M059J (cell line): ENCODE data around the gene USP28. TPM values are rescaled to one million over a fixed set of nuclear protein-coding genes. Genes with fewer than 3 reads are reported as not detected.
"Not testable (repeated sequence)": the region's sequence is repeated elsewhere in the genome, so short reads cannot be mapped to it uniquely, and the experiment has no call there.

Source experiments
- DNase-seq: peaks from one replicate; pipeline ENCODE4 v3.0.0-alpha.2; 2012; ENCODE audit warnings: low read depth
- total RNA-seq: library from RNA; depleted of rRNA; stranded (reverse); fragments of >200 nt; shearing (Covaris generic); gene quantifications from 2 replicates; pipeline ENCODE4 v1.2.3, GENCODE V29; 2014; rRNA removed

The USP28 gene
- total RNA-seq, 1 experiment from 2014 or later = 39.0 TPM

DNA sequence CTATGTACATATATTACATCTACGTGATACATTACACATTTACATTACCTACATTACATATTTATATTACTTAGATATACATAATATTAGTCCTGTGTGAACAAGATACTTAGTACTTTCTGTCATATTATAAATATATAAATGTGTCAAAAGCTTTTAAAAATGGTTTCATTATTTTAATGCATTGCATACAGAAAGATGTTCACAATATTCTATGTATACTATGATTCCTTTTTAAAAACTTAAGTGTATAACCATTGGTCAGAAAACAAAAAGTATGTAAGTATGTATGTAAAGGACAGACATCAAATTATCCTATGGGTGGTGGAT, 101.2 kb downstream of the USP28 start:
- DNase-seq = no peak

DNA sequence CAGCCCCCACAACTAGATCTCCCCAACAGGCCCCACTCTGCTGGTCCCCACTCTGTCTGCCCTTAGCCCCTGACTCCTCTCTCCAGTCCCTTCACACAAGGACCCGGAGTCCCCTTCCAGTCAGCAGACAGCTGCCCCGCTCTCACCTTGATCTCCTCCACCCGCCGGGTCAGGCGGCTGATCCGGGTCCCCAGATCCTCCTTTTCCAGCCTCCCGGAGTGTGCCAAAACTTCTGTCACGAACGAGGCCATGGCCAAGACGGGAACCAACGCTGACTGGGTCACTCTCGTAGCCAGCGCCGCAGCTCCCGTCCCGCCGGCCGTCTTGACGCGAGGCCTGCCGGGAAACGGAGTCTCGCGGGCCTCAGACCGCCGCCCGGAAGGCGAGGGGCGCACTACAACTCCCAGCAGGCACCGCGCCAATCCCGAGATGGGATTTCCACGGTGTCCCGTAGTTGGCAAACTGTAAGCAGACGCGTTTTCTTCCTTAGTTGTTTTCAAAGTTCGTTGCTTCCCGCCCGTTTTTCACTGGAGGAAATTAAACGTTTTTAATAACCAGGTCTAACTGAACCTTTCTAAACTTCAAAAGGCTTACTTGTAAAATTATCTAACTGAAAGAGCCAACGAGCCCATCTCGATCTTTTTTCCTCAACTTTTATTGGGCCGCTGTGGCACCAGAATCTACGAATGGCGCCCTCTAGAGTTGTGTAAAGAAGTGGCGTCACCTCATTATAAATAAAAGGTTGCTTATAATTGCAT, 101.8 kb downstream of the USP28 start, which contains the start of gene ZW10:
Gene ZW10, minus strand, starts transcription at position 277 of the 758 bp plus-strand sequence. Its CDS starts 26 bp downstream, at position 251.
- peak; percentile 97 for DNase-seq

DNA sequence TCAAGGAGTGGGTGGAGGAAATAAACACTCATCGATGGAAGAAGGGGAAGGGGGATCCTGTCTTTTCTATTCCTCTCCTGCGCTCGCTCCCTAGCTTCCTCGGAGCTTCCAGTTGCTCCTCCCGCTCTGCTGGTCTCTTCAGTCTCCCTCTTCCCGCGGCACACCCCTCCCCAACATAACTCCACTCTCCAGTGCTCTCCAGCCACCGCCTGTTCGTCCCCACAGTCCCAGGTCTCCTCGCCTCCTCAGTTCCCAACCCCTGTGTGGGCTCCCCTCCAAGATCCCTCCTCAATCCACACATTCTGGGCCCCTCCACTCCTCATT, 102.3 kb downstream of the USP28 start:
- DNase-seq = peak; percentile 51

DNA sequence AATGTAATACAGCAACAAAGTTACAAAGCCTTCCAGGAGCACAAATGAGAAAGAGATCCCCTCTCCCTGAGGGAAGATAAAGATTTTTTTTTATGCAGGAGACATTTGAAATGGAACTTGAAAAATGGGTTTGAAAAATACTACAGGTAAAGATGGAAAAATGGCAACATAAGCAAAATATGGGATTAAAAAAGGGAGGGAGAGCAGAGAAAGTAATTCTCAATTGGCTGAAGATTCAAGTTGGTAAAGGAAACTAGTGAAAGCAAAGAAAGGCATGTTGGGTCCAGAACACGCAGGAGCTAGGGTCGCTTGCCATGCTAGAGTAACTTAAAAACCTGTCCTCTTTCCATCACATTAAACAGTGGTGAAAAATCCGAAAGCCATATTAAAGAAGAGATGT, 103.4 kb downstream of the USP28 start:
- DNase-seq = no peak

DNA sequence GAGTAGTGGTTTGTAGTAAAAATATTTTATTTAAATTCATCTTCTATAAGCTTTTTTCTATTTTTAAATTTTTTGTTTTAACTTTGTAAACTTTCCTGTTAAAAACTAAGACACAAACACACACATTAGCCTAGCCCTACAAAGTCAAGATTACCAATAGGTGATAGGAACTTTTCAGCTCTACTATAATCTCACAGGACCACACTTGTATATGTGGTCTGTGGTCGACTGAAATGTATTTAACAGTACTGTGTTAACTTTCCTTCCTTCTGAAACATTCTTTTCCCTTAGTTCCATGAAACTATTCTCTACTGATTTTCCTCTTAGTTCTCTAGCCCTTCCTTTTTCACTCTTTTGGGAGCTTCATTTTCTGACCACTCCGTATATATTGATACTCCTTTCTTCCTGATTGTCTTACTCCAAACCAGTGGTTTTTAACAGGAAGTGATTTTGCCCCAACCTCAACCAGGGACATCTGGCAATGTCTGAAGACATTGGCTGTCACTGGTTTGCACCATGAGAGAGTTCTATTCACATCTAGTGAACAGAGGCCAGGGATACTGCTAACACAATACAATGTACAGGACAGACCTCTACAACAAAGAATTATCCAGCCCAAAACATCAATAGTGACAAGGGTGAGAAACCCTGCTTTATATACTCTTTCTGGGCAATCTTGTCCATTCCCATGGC, 110.7 kb downstream of the USP28 start:
- no peak for DNase-seq

DNA sequence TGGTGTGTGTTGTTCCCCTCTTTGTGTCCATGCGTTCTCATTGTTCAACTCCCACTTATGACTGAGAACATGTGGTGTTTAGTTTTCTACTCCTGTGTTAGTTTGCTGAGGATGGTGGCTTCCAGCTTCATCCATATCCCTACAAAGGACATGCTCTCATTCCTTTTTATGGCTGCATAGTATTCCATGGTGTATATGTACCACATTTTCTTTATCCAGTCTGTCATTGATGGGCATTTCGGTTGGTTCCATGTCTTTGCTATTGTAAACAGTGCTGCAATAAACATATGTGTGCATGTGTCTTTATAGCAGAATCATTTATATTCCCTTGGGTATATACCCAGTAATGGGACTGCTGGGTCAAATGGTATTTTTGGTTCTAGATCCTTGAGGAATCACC, 112.3 kb downstream of the USP28 start:
- not testable (repeated sequence) for DNase-seq

DNA sequence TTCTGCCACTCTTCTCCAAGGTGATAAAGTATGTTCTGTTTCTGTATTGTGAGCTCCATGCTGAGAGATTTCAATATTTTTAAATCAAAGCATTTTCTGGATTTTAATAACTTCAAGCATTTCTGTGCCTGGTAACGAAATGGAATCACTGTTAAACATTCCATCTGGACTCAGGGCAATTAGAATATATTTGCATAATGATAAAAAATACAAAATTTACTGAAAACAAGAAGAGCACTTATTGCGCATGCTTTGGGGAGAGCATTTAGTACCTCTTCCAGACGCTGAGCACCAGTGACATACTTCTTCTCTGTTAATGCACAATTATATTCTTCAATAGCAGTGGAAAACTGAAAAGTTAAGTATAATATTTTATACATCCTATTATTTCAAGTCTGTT, 115.1 kb downstream of the USP28 start:
- DNase-seq = no peak

DNA sequence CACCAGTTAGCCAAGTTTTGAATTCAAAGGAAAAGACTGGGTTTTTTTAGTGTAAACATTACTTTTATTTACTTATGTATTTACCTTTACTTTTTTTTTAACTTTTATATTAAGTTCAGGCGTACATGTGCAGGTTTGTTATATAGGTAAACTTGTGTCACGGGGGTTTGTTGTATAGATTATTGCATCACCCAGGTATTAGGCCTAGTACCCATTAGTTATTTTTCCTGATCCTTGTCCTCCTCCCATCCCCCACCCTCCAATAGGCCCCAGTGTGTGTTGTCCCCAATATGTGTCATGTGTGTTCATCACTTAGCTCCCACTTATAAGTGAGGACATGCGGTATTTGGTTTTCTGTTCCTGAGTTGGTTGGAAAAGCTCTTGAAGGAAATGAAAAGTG, 122.4 kb downstream of the USP28 start:
- no peak for DNase-seq

Other genes starting within 250 kb of the USP28 start
- gene TMPRSS5, start 169.3 kb downstream of the USP28 start, total RNA-seq = 0.12 and 0.67 TPM in 2 replicates
- gene ZW10, start 101.9 kb downstream of the USP28 start, total RNA-seq = 32.8 and 43.2 TPM in 2 replicates
- gene CLDN25, start 95.8 kb downstream of the USP28 start, total RNA-seq = not detected in 2 replicates
- gene HTR3B, start 29.2 kb upstream of the USP28 start, total RNA-seq = not detected in 2 replicates
- not detected in 2 replicates for gene HTR3A, start 99.5 kb upstream of the USP28 start, total RNA-seq
- gene ZBTB16, start 184.1 kb upstream of the USP28 start, total RNA-seq = not detected in 2 replicates